HepG2 (cell line): ENCODE measurements around the gene SS18L1. TPM values are rescaled to one million over a fixed set of nuclear protein-coding genes. Genes with fewer than 3 reads are reported as not detected.

Experiments used
- AFF4 ChIP-seq: sonication (generic); formaldehyde crosslinking; IDR thresholded peaks from 2 replicates; pipeline ENCODE4 v1.4.0; 2020; ENCODE audit warnings: missing genetic modification reagents
- EED ChIP-seq: sonication (generic); formaldehyde crosslinking; IDR thresholded peaks from 2 replicates; pipeline ENCODE4 v1.5.0; 2020; ENCODE audit warnings: mild to moderate bottlenecking, missing genetic modification reagents
- EZH2 ChIP-seq: conservative IDR thresholded peaks from 2 replicates; pipeline ENCODE4 v1.6.1; 2012; ENCODE audit warnings: mild to moderate bottlenecking, low read depth, low read length, moderate library complexity
- KAT8 ChIP-seq: IDR thresholded peaks from 2 replicates; pipeline ENCODE4 v1.6.1; 2016; ENCODE audit warnings: missing genetic modification reagents, missing compliant biosample characterization
- KDM1A ChIP-seq: IDR thresholded peaks from 2 replicates; pipeline ENCODE4 v1.6.1; 2016; ENCODE audit warnings: missing compliant biosample characterization
- KLF15 ChIP-seq: sonication (generic); formaldehyde crosslinking; IDR thresholded peaks from 2 replicates; pipeline ENCODE4 v1.8.1; 2023; ENCODE audit warnings: borderline replicate concordance, mild to moderate bottlenecking, inconsistent platforms, missing genetic modification reagents, mixed read lengths
- MYPOP ChIP-seq: sonication (generic); formaldehyde crosslinking; IDR thresholded peaks from 2 replicates; pipeline ENCODE4 v1.8.1; 2023; ENCODE audit warnings: mild to moderate bottlenecking, moderate library complexity, missing genetic modification reagents
- RFXANK ChIP-seq: IDR thresholded peaks from 2 replicates; pipeline ENCODE4 v1.6.1; 2016
- YEATS2 ChIP-seq: sonication (generic); formaldehyde crosslinking; IDR thresholded peaks from 2 replicates; pipeline ENCODE4 v1.4.0; 2020; ENCODE audit warnings: missing genetic modification reagents, borderline replicate concordance
- ZC3H13 ChIP-seq: sonication (generic); formaldehyde crosslinking; IDR thresholded peaks from 2 replicates; pipeline ENCODE4 v1.8.1; 2023; ENCODE audit warnings: mild to moderate bottlenecking, missing genetic modification reagents, moderate library complexity
- ZNF10 ChIP-seq: sonication (generic); formaldehyde crosslinking; IDR thresholded peaks from 2 replicates; pipeline ENCODE4 v1.4.0; 2020; ENCODE audit warnings: mild to moderate bottlenecking, low read depth, missing genetic modification reagents, borderline replicate concordance
- ZNF281 ChIP-seq: sonication (generic); formaldehyde crosslinking; IDR thresholded peaks from 2 replicates; pipeline ENCODE4 v1.4.0; 2020; ENCODE audit warnings: missing genetic modification reagents, borderline replicate concordance
- ZNF577 ChIP-seq: sonication (generic); formaldehyde crosslinking; IDR thresholded peaks from 2 replicates; pipeline ENCODE4 v1.4.0; 2020; ENCODE audit warnings: mild to moderate bottlenecking, low read depth, missing genetic modification reagents, borderline replicate concordance
- polyA plus RNA-seq, 8 experiments: library from polyadenylated mRNA; depleted of rRNA in 3 of 8; stranded (reverse) in 7 of 8; unstranded in 1 of 8; fragments of >200 nt; fragmentation: Illumina TruSeq in 4 of 8; extraction: Trizol in 4 of 8; gene quantifications; 2 replicates each; pipeline versions ENCODE4 v1.2.1 to v1.2.3, GENCODE V29; 2011 to 2016; ENCODE audit warnings: low read depth in 4 of 8, missing spikeins in 1 of 8, mixed read lengths in 1 of 8; ENCODE audit not compliant: insufficient read depth in 1 of 8
- total RNA-seq, 5 experiments: library from RNA; depleted of rRNA; stranded (reverse); fragments of >200 nt; fragmentation: Illumina TruSeq; extraction: Trizol; gene quantifications; 2 replicates each; pipeline ENCODE4 v1.2.3, GENCODE V29; 2016; ENCODE audit warnings: low read depth in 1 of 5
- TF ChIP-seq, protein P1 (sequence below): sonication (generic); formaldehyde crosslinking; IDR thresholded peaks from 2 replicates; pipeline ENCODE4 v1.8.0; 2022; ENCODE audit warnings: missing genetic modification reagents, mild to moderate bottlenecking, borderline replicate concordance
- TF ChIP-seq, protein P2 (sequence below): sonication (generic); formaldehyde crosslinking; IDR thresholded peaks from 2 replicates; pipeline ENCODE4 v1.4.0; 2020; ENCODE audit warnings: mild to moderate bottlenecking, missing genetic modification reagents
- TF ChIP-seq, protein P3 (sequence below): sonication (generic); formaldehyde crosslinking; IDR thresholded peaks from 2 replicates; pipeline ENCODE4 v1.4.0; 2020; ENCODE audit warnings: missing genetic modification reagents

SS18L1 gene
- total and polyA plus RNA-seq, 2 of the 13 experiments (the other 11 are each of a cell fraction or from before 2014, with no cell fraction given): 17.8 to 27.6 TPM

DNA sequence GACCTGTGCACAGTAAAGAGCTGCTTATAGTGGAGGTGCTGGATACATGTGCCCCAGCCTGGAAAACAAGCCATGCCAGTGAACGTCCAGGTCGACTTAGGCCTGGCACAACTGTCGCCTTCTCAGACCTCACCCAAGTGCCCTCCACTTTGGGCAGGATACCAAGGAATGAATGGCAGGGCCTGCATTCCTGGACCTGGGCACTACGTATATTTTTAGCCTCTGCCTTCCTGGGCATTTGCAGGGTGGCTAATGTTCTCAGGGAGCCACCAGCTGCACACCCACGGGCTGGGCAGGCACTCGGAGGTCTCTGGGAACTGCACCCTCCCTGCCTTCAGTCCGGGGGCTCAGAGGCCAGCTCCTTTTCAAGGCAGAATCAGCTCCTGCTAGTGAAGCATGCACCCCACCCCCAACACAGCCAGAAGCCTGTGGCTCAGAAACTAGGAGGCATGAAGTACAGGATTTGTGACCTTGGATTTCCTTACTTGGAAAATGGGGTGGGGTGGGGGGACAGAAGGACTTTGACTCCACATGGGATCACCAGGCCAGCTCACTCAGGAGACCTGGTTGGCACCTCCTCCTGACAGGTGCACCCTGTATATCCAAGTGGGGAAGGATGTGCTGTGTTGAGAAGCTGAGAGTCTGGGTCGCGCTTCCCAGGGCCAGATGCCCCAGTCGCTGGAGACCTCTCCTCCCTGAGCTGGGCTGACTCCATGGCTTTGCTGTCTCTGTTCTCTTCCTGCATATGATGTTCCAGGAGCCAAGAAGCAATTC, 23.8 kb upstream of the SS18L1 start (continued):
- TF ChIP-seq EED: no peak
- TF ChIP-seq, protein P1, sequence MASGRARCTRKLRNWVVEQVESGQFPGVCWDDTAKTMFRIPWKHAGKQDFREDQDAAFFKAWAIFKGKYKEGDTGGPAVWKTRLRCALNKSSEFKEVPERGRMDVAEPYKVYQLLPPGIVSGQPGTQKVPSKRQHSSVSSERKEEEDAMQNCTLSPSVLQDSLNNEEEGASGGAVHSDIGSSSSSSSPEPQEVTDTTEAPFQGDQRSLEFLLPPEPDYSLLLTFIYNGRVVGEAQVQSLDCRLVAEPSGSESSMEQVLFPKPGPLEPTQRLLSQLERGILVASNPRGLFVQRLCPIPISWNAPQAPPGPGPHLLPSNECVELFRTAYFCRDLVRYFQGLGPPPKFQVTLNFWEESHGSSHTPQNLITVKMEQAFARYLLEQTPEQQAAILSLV (CRISPR knock-in tag): no peak
- 0 out of 2 replicates have a peak, but pooled peaks have one; percentile 53 for TF ChIP-seq ZC3H13
- TF ChIP-seq ZNF577 (CRISPR knock-in tag): no peak
- peak; percentile 94 for TF ChIP-seq ZNF281 (CRISPR knock-in tag)
- TF ChIP-seq KDM1A (CRISPR knock-in tag): no peak
- no peak for TF ChIP-seq RFXANK (CRISPR knock-in tag)
- no peak for TF ChIP-seq EZH2
- TF ChIP-seq ZNF10: no peak
- TF ChIP-seq MYPOP (CRISPR knock-in tag): no peak
- no peak for TF ChIP-seq KLF15
- TF ChIP-seq, protein P2, sequence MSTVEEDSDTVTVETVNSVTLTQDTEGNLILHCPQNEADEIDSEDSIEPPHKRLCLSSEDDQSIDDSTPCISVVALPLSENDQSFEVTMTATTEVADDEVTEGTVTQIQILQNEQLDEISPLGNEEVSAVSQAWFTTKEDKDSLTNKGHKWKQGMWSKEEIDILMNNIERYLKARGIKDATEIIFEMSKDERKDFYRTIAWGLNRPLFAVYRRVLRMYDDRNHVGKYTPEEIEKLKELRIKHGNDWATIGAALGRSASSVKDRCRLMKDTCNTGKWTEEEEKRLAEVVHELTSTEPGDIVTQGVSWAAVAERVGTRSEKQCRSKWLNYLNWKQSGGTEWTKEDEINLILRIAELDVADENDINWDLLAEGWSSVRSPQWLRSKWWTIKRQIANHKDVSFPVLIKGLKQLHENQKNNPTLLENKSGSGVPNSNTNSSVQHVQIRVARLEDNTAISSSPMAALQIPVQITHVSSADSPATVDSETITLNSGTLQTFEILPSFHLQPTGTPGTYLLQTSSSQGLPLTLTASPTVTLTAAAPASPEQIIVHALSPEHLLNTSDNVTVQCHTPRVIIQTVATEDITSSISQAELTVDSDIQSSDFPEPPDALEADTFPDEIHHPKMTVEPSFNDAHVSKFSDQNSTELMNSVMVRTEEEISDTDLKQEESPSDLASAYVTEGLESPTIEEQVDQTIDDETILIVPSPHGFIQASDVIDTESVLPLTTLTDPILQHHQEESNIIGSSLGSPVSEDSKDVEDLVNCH (CRISPR knock-in tag): no peak
- peak; percentile 33; the same call in 1 of the 2 replicates for TF ChIP-seq YEATS2 (CRISPR knock-in tag)
- TF ChIP-seq KAT8 (CRISPR knock-in tag): peak; percentile 69; the same call in 1 of the 2 replicates
- no peak for TF ChIP-seq AFF4 (CRISPR knock-in tag)
- TF ChIP-seq, protein P3, sequence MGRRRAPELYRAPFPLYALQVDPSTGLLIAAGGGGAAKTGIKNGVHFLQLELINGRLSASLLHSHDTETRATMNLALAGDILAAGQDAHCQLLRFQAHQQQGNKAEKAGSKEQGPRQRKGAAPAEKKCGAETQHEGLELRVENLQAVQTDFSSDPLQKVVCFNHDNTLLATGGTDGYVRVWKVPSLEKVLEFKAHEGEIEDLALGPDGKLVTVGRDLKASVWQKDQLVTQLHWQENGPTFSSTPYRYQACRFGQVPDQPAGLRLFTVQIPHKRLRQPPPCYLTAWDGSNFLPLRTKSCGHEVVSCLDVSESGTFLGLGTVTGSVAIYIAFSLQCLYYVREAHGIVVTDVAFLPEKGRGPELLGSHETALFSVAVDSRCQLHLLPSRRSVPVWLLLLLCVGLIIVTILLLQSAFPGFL (CRISPR knock-in tag): no peak
